ENCODE measurements around the gene RNF152. TPM values are rescaled to one million over a fixed set of nuclear protein-coding genes. Genes with fewer than 3 reads are reported as not detected.

The RNF152 gene
- total RNA-seq, 1 donor, result 12.8 TPM

DNA sequence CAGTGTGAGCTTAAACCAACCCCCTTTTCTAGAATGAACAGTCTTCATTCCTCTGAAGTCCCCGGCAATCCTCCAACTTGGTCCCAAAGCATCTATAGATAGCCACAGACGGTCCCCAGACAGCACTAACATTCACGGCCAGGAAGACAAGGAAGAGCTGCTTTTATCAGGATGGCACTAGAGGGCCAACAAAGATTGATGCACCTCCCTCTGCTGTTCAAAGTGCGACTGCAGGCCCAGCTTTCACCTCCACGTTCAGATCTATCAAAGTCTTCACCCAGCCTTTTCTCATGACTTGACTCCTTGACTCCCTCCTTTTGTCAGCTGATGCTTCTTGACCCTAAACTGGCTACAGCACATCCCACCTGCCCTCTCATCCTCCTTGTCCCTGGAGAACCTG, 54.3 kb downstream of the RNF152 start:
- no peak for DNase-seq (ENCODE audit: low read depth)
- H3K4me3 ChIP-seq (ENCODE audit: low read depth, low read length), result no peak overlapping the region
- no peak for TF ChIP-seq CTCF (IDR thresholded peaks at IDR 0.05; ENCODE audit: insufficient read depth, low read length)

GRCh38 chr18:61833978-61834377, 58.8 kb downstream of the RNF152 start:
- no peak overlapping the region for H3K4me3 ChIP-seq (ENCODE audit: low read depth, low read length)
- TF ChIP-seq CTCF (IDR thresholded peaks at IDR 0.05; ENCODE audit: insufficient read depth, low read length), result no peak
- peak; percentile 23 for DNase-seq (ENCODE audit: low read depth)

DNA sequence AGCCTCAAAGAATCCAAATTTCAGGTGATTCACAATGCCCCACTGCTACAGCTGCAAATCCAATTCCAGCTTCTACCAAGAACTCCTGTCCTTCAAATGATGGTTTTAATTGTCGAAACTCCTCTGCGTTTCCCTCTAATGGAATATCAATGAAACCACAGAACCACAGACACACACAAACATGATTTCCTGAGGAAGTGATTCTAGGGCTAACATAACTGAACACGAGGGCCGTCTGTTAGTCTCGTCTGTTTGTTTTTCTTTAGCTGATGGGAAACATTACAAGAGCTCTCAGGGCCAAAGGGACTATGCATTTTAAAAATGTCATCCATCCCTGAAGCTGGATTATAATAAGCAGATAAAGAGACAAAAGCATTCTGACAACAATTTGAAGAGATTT, 59.4 kb downstream of the RNF152 start:
- no peak overlapping the region for H3K4me3 ChIP-seq (ENCODE audit: low read depth, low read length)
- no peak for TF ChIP-seq CTCF (IDR thresholded peaks at IDR 0.05; ENCODE audit: insufficient read depth, low read length)
- DNase-seq (ENCODE audit: low read depth), result peak; percentile 24

DNA sequence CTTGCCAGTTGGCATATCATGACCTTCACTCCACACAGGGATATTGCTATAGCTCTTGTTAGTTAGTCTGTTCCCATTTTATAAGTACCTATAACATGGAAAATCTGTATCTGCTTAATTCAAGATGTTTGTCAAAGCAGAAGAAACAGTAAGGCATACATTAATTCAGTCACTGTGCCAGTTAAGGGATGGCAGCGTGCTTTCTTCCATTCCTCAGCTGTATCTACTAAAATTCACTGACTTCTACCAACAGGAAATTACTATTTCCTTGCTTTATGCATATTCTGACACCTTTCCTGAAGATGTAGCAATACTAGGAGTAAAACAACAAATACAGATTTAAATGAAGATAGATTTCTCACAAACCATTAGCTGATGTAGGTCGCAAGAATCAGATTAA, 59.9 kb downstream of the RNF152 start:
- no peak for TF ChIP-seq CTCF (IDR thresholded peaks at IDR 0.05; ENCODE audit: insufficient read depth, low read length)
- no peak for DNase-seq (ENCODE audit: low read depth)
- H3K4me3 ChIP-seq (ENCODE audit: low read depth, low read length), result no peak overlapping the region

- DNase-seq (ENCODE audit: low read depth), result peak; percentile 30
- H3K4me3 ChIP-seq (ENCODE audit: low read depth, low read length), result no peak overlapping the region
- no peak for TF ChIP-seq CTCF (IDR thresholded peaks at IDR 0.05; ENCODE audit: insufficient read depth, low read length)
Observed at GRCh38 chr18:61831071-61831470, 61.7 kb downstream of the RNF152 start.

DNA sequence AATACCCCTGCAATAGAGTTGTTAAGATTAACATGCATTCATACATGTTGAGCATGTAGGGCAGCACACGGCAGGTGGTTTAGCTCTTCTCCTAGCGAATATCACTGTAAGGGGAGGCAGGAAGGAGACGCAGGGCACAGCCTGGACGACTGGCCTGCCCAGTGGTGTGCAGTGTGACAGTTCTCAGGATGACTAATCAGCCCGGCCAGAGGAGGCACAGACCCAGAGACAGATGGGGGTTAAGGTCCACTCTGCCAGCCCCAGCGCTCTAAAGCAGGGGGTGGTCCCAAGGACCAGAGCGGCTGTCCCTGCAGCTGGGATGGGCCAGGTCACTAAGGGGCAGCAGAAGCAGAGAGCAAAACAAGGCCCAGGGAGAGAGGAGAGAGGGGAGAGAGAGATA, 63.7 kb downstream of the RNF152 start:
- TF ChIP-seq CTCF (IDR thresholded peaks at IDR 0.05; ENCODE audit: insufficient read depth, low read length), result no peak
- H3K4me3 ChIP-seq (ENCODE audit: low read depth, low read length), result no peak overlapping the region
- no peak for DNase-seq (ENCODE audit: low read depth)

GRCh38 chr18:61827591-61827990, 65.2 kb downstream of the RNF152 start:
- no peak for TF ChIP-seq CTCF (IDR thresholded peaks at IDR 0.05; ENCODE audit: insufficient read depth, low read length)
- DNase-seq (ENCODE audit: low read depth), result no peak
- no peak overlapping the region for H3K4me3 ChIP-seq (ENCODE audit: low read depth, low read length)

Measured in fibroblast of the aortic adventitia (primary cell).